SKM-1 (cell line): ENCODE results near the gene KCNJ18.
"Not testable (repeated sequence)": the region's sequence is repeated elsewhere in the genome, so short reads cannot be mapped to it uniquely, and the experiment has no call there.

Experiments
- DNase-seq: peaks from one replicate; lab custom pipeline; 2025; ENCODE audit not compliant: unreplicated experiment; lab: John Stamatoyannopoulos, UW

Gene KCNJ18

DNA sequence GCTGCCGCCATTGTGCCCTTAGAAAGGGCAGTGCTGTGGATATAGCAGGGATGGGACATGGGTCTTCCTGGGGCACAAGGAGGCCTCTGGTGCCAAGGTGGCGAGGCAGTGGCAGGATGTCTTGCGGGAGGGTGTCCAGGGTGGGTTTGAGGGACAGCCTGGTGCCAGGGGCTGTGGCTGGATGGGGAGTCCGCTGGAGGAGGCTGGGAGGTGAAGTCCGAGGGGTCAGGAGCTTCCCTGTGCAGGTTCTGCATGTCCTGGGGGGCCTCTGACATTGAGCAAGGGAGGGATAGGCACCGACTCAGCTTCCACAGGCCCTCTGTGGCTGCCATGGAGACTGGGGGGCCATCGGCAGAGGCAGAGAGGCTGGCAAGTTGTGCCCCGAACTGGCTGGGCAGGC lies 9.7 kb downstream of the KCNJ18 start:
- DNase-seq: not testable (repeated sequence)

DNA sequence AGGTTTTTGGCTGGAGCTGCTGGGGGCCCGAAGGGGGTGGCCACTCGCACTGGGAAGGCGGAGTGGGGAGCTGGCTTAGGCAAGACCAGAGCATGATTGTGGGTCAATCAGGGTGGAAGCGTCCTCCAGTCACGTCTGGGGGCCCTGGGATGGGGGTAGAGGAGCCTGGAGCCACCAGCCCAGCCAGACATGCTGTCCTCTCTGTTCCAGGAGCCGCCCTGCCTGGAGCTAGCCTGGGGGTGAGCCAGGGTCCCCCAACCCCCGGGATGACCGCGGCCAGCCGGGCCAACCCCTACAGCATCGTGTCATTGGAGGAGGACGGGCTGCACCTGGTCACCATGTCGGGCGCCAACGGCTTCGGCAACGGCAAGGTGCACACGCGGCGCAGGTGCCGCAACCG lies 10.2 kb downstream of the KCNJ18 start:
- DNase-seq: not testable (repeated sequence)

DNA sequence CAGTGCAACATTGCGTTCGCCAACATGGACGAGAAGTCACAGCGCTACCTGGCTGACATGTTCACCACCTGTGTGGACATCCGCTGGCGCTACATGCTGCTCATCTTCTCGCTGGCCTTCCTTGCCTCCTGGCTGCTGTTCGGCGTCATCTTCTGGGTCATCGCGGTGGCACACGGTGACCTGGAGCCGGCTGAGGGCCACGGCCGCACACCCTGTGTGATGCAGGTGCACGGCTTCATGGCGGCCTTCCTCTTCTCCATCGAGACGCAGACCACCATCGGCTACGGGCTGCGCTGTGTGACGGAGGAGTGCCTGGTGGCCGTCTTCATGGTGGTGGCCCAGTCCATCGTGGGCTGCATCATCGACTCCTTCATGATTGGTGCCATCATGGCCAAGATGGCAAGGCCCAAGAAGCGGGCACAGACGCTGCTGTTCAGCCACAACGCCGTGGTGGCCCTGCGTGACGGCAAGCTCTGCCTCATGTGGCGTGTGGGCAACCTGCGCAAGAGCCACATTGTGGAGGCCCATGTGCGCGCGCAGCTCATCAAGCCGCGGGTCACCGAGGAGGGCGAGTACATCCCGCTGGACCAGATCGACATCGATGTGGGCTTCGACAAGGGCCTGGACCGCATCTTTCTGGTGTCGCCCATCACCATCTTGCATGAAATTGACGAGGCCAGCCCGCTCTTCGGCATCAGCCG lies 10.8 kb downstream of the KCNJ18 start:
- not testable (repeated sequence) for DNase-seq

DNA sequence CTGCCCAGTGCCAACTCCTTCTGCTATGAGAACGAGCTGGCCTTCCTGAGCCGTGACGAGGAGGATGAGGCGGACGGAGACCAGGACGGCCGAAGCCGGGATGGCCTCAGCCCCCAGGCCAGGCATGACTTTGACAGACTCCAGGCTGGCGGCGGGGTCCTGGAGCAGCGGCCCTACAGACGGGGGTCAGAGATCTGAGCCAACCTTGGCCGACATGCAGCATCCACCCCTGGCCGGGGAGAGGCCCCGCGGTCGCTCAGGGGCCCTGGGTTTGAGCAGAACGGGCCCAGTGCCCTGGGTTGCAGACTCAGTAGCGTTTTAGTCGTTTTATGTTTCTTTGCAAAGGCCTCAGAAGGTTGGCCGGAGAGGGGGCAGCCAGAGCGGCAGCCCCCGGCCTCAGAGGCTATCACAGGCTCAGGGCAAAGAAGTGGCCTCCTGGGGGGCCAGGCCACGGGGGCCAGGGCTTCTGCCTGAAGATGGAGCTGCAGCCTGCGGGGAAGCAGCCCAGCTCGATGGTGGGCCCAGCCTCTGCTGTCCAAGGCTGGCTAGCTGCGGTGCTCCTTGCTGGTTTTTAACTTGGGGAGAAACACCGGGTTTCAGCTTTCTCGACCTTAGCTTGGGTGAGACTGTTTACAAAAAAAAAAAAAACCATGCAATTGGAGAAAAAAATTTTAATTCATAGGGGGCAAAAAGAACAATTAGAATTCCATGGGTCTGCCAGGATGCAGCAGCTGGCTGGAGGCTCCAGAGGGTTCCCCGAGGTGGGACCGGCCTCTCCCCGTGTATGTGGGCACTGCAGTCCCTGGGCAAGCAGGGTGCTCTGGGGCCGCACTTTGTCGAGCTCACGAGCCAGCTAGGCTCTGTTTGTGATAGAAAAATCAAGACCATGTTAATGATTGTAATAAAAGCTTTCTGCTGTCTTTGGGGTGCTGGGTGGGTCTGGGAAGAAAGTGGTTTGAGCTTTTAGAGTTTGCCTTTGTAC lies 11.9 kb downstream of the KCNJ18 start:
- not testable (repeated sequence) for DNase-seq

DNA sequence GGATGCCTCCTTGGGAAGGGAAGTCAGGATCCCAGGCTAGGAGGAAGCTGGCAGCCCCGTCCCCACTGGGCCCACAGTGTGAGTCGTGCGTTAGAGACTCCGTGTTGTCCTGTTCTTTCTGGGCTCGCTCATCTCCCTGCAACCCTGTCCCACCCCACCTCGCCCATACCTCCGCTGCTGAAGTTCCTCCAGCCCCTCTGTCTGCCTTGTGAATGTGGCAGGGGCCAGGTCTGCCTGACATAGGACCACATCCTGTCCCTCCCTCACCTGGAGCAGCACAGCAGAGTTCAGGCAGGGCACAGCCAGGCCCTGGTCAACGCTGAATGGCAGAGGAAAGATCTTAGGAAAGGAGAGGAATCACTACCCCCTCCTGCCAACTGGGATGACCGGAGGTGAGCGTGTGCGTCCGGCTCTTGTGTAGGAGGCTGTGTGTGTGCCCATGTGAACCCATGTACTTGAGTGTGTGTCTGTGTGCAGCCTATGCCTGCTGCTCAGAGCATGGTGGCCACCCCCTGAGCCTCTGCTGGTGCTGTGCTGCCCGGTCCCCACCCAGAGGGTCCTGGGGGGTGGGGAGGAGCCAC lies 12.8 kb downstream of the KCNJ18 start:
- no peak for DNase-seq

DNA sequence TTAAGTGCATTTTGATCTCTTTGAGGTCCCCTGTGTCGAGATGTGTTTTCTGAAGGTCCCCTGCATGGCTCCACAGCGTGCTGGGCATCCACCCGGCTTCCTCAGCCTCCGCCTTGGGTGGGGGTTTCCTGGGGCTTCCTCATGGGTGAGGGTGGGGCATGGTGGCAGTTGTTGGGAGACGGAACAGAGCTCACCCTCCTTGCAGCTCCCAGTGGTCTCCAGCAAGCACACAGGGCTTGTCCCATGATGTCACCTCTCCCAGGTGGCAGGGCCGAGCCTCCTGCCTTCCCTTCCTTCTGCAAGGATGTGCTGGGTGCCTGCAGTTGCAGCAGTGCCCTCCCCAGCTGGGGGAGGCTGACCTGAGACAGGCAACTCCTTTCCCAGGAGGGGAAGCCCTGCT lies 13.4 kb downstream of the KCNJ18 start:
- DNase-seq: not testable (repeated sequence)

DNA sequence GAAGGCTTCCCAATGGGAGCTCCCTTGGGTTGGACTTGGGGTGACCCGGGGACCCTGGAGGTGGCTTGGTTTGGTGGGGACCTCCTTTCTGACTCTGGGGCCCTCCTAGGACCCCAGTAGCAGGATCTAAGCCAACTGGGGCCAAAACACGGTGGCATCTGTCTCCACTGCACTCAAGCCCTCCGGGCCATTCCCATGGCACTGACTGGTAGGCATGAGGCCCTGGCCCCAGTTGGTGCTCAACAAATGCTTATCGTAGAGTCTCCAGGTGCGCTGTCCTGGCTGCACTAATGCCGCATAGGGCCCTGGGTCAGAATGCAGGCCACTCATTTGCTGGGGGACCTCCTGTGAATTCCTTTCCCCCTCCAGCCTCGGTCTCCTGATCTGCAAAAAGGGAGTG lies 14.2 kb downstream of the KCNJ18 start:
- DNase-seq: not testable (repeated sequence)

DNA sequence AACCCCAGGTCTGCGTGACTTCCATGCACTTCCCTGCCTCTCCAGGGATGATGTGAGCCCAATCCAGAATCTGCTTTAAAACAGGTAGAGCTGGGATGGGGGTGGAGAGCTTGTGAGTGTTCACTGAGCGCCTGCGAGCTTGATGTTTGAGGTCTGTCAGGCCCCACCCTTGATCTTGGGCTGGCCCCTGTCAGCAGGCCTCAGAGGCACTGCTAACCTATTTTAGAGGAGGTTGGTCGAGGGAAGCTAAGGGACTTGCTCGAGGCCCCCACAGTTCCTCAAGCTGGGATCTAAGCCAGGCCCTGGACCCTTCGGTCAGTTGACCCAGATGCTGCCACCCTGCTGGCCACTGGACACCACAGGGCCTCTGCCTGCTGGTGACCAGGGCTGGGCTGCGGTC lies 14.8 kb downstream of the KCNJ18 start:
- not testable (repeated sequence) for DNase-seq

DNA sequence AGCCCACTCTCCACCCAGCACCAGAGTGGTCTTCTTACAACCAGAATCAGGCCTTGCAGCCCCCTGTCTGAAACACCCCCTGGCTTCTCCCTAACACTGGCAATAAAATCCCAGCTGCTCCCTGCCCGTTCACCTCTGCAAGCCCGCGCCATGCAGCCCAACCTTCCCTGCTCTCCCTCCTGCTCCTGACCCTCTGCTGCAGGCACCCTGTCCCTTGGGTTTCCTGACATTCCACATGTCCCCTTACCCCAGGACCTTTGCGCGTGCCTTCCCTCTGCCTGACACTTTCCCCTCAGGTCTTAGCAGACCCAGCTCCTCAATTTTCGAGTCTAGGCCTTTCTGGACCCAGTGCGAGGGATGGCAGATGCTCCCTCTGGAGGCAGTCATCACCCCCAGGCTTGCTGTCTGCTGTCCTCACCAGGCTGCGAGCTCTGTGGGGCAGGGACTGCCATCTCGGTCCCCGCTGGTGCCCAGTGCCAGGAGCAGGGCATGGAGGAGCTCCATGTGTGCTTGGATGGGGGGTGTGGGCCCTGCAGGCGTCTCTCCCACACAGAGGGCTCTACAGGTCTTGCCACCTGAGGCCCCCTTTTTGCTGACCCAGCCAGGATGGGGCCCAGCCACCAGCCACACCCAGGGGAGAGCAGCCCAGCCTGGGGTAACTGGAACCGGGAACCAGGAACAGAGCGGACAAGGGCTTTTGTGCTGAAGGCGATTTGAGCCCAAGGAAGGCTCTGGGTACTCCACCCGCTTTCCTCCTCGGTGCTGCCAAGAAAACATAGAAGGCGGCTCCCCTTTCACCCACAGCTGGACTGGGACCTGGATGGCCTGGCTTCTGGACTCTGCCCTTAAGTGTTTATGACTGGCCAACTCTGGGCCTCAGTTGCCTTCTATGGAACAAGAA lies 15.6 kb downstream of the KCNJ18 start:
- not testable (repeated sequence) for DNase-seq

DNA sequence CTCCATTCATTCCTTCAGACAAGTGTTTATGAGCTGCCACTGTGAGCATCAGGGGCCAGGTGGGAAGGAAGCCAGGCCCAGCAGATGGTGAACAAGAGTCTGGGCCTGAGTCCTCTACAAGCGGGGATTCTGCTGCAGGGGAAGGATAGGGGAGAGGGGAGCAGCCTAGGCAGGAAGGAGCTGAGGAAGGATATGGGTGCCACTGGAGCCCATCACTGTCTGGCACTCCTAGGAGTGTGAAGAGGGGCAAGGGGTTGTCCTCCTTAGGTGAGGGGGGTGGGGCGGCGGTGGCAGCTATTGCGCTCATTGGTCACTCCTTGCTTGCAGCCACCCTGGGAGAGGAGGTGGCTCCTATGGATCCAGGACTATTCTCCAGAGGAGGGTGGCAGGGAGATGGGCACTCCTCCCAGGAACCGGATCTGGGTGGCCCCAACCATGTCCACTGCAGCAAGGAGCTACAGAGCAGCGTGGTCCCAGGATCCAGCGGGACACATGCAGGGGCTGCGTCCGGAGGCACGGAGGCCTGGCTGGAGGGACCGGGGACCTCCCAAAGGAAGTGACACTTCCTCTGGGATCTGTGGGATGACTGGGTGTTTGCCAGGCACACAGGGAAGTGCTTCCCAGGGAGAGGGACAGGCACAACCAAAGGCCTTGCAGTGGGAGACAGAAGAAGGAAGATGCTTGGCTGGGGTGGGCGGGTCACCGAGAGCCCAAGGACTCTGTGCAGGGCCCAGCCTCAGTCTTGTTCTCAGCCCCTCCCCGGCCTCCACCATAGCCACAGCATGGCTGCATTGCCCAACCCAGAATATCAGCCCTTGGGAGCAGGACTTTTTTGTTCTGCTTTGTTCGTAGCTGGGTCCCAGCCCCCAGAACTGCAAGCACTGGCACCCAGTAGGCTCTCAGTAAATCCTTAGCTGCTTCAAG lies 16.6 kb downstream of the KCNJ18 start:
- DNase-seq: not testable (repeated sequence)

DNA sequence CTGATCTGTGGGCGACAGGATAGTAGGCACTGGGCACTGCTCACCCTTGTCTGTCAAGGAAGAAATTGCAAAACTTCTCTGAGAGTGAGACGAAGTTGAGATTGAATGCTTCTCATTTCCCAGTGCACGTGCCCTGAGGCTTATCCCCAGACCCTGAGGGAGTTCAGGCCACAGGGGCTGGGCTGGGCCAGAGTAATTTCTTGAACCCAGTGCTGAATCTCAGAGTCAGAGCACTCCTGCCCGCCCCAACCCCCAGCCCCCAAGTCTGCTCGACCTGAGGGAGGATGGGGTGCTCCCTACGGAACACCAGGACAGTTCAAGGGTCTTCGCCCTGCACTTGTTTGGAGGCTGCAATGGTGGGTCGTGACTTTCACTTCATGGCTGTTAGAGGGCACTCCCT lies 17.7 kb downstream of the KCNJ18 start:
- DNase-seq: not testable (repeated sequence)

DNA sequence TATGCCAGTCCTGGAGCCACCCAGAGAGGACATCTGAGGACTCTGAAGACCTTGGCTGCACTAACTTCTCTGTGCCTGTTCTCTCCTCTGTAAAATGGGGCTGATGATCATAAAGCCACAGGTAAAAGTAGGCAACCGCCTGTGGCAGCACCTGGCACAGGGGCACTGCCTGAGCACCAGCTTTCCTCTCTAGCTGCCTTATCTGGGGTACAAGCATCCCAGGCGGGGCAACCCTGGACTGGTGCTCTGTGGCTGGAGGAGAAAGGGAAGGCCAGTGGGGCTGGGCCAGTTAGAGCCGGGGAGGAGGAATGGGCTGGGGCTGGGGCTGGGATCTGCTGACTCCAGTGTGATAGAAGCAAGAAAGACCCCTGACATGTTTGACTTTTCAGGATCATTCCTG lies 18.2 kb downstream of the KCNJ18 start:
- DNase-seq: not testable (repeated sequence)

DNA sequence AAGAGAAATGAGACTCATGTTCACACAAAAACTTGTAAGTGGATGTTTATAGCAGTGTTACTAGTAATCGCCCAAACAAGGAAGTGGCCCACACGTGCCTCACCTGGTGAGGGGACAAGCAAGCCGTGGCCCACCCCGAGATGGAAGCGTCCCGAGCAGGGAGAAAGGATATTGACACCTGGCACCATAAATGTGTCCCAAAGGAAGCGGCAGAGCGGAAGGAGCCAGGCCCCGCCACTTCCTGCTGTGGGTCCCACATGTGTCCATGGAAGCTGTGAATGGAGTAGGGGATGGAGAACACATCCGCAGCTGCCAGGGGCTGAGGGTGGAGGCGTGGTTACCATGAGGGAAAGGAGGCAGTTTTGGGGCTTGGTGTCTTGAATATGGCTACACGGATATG lies 18.9 kb downstream of the KCNJ18 start:
- no peak for DNase-seq

DNA sequence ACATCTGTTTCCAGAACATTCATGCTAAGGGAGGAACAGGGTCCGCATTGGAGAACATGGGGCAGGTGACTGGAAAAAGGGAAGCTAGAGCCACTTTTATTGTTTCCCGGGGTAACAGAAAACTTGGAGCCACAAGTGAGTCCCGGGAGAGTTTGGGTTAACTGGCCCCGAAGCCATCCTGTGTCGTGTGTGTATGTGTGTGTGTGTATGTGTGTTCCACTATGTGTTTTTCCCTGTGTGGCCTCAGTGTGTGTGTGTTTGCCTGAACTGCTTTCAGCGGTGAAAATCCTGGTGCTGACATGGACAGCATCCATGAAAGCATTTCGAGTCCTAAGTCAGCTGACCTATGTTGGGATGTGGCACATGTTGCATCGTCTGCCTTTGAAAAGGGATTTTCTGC lies 20.7 kb downstream of the KCNJ18 start:
- not testable (repeated sequence) for DNase-seq

DNA sequence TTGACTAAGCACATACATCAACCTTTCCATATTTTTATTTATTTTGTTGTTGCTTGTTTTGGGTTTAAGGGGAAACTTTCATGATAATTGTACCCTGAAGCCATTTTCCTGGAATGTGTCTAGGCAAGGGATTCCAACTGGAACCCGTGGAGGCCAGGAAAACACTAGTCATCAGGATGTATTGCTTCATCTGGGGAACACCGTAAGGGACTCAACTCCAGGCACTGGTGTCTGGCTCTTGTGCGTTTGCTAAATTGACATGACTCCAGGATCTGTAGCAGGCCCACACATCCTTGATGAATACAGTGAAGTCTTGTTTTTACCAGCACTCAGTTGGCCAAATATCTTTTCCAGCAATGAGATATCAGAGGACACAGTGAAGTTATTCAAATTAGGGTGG lies 21.3 kb downstream of the KCNJ18 start:
- not testable (repeated sequence) for DNase-seq

DNA sequence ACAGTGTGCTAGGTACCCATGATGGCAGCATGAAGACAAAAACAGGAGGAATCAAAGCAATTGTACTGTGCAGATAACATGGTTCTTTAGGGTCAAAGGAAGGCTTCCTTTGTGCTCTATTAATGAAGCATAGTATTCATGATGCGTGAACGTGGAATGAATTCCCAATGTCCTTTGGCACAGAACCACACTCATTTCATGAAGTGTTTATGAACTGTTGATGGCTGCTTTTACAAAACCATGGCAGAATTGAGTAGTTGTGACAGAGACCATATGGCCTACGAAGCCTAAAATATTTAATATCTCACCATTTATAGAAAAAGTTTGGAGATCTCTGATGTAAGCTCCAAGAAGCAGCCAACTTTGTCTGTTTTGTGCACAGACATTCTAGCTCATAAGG lies 22.4 kb downstream of the KCNJ18 start:
- not testable (repeated sequence) for DNase-seq

DNA sequence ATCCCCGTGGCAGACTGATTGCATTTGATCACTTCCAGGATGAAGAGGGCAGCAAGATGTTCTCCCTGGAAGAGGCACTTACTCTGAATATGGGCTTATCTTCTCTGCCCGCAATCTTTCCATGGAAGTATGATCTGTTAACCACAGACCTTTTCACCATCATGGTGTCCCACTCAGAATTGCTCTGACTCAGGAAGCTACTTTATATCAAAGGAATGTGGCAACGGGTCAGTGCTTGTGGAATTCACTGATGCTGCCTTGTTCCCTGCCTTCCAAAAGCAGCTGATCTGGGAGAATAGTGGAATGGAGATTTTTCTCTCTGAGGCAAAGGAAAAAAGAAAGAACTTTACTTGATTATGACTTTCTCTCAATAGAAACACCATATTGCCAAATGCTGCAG lies 23.6 kb downstream of the KCNJ18 start:
- DNase-seq: not testable (repeated sequence)

DNA sequence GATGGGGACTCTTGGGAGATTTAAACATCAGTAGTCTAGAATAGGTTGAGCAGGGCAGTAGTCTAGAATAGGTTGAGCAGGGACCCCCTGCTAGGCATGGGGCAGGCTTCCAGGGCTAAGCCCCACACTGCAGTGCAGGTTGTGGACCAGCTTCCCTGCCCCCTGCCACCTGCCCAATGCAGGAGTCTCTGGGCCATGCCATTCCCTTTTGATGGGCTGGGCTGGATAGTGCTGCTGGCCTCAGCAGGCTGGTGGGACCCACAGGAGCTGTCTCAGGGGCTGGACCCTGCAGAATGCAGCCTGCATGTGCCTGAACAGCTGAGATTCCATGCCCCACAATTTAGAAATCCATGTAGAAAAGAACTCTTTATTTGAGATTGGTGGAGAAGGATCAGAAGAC lies 26.6 kb downstream of the KCNJ18 start:
- not testable (repeated sequence) for DNase-seq

DNA sequence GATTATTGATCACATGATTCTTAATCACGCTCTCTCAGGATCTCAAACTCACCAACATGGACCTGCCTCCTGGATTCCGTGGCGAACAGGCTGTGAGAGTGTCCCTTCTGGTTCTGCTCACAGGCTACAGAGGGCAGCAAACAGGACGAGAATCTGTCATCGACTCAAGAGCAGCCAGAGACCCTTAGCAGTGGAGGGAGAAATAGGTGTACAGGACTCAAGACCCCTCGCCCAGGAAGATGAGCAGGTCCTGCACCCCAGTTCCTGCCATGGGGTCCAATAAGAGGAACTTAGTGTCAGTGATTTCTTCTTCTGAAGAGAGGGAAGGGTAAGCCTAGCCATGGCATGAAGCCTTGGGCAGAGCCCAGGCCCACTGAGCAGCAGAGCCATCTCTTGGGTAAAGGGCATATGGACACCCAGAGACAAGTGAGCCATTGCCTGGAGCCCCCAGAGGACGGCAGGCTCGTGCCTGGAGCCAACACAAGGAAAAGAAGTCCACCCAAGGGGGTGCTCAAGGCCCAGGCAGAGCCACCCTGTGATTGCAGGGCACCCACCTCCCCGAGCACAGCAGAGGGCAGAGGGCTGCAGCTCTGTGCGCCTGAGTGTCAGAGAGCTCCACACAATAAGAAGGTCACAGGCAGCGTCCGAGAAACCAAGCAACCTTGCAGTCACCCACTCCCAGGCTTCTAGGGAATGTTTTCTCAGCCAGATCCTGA lies 27.3 kb downstream of the KCNJ18 start:
- not testable (repeated sequence) for DNase-seq
